Epithelial cell of prostate (primary cell): ENCODE data around the gene GNPTAB.

ENCODE experiments used
- DNase-seq: peaks from one replicate; pipeline ENCODE4 v3.0.0-alpha.2; 2011; ENCODE audit warnings: low read depth, low spot score
- H3K27ac ChIP-seq: fragments of 450-650 bp; 2 replicates; pipeline ENCODE4 v1.5.1; 2017; ENCODE audit warnings: mild to moderate bottlenecking

The GNPTAB gene

GRCh38 chr12:101777978-101778377, 52.8 kb downstream of the GNPTAB start:
- no peak for DNase-seq
- H3K27ac ChIP-seq, result no peak overlapping the region

- no peak overlapping the region for H3K27ac ChIP-seq
- DNase-seq, result no peak
Observed at GRCh38 chr12:101777485-101777884, 53.3 kb downstream of the GNPTAB start.

GRCh38 chr12:101775816-101776215, 54.9 kb downstream of the GNPTAB start:
- DNase-seq, result no peak
- H3K27ac ChIP-seq, result no peak overlapping the region

- H3K27ac ChIP-seq, result no peak overlapping the region
- DNase-seq, result no peak
Observed at GRCh38 chr12:101773650-101774162, 57.1 kb downstream of the GNPTAB start.

GRCh38 chr12:101772012-101772775, 58.6 kb downstream of the GNPTAB start:
- DNase-seq, result peak; percentile 26
- H3K27ac ChIP-seq, result no peak overlapping the region

- H3K27ac ChIP-seq, result no peak overlapping the region
Observed at GRCh38 chr12:101769865-101770264, 60.9 kb downstream of the GNPTAB start.

GRCh38 chr12:101768781-101769180, 62.0 kb downstream of the GNPTAB start:
- no peak for DNase-seq
- H3K27ac ChIP-seq, result no peak overlapping the region

More at GRCh38 chr12:101769865-101770264, 60.9 kb downstream of the GNPTAB start:
- DNase-seq, result no peak

GRCh38 chr12:101767537-101767936, 63.2 kb downstream of the GNPTAB start:
- no peak overlapping the region for H3K27ac ChIP-seq
- no peak for DNase-seq

- H3K27ac ChIP-seq, result no peak overlapping the region
- no peak for DNase-seq
Observed at GRCh38 chr12:101764051-101764792, 66.5 kb downstream of the GNPTAB start.

- no peak for DNase-seq
- no peak overlapping the region for H3K27ac ChIP-seq
Observed at GRCh38 chr12:101763246-101763931, 67.4 kb downstream of the GNPTAB start.

- DNase-seq, result no peak
- H3K27ac ChIP-seq, result no peak overlapping the region
Observed at GRCh38 chr12:101761781-101762180, 69.0 kb downstream of the GNPTAB start.

GRCh38 chr12:101761350-101761749, 69.4 kb downstream of the GNPTAB start:
- no peak overlapping the region for H3K27ac ChIP-seq
- no peak for DNase-seq

- DNase-seq, result no peak
- H3K27ac ChIP-seq, result no peak overlapping the region
Observed at GRCh38 chr12:101759396-101760047, 71.2 kb downstream of the GNPTAB start.

- DNase-seq, result no peak
- no peak overlapping the region for H3K27ac ChIP-seq
Observed at GRCh38 chr12:101750152-101750551, 80.6 kb downstream of the GNPTAB start.

GRCh38 chr12:101749657-101750056, 81.1 kb downstream of the GNPTAB start:
- no peak overlapping the region for H3K27ac ChIP-seq
- DNase-seq, result no peak

- DNase-seq, result no peak
Observed at GRCh38 chr12:101748907-101749306, 81.9 kb downstream of the GNPTAB start.

GRCh38 chr12:101747697-101748096, 83.1 kb downstream of the GNPTAB start:
- no peak for DNase-seq
- no peak overlapping the region for H3K27ac ChIP-seq

More at GRCh38 chr12:101748907-101749306, 81.9 kb downstream of the GNPTAB start:
- no peak overlapping the region for H3K27ac ChIP-seq

GRCh38 chr12:101746661-101747060, 84.1 kb downstream of the GNPTAB start:
- no peak overlapping the region for H3K27ac ChIP-seq
- DNase-seq, result no peak

- no peak for DNase-seq
- no peak overlapping the region for H3K27ac ChIP-seq
Observed at GRCh38 chr12:101746196-101746595, 84.6 kb downstream of the GNPTAB start.

GRCh38 chr12:101745481-101745880, 85.3 kb downstream of the GNPTAB start:
- H3K27ac ChIP-seq, result no peak overlapping the region
- DNase-seq, result no peak
